Ascending aorta (tissue), 2 donors: ENCODE results near the gene ENOX1. TPM values are rescaled to one million over a fixed set of nuclear protein-coding genes. Genes with fewer than 3 reads are reported as not detected.
"Not testable (repeated sequence)": the region's sequence is repeated elsewhere in the genome, so short reads cannot be mapped to it uniquely, and the experiment has no call there.

Source experiments
- DNase-seq, 2 donors: peaks; one replicate each; pipeline ENCODE4 v3.0.0-alpha.2; 2019; ENCODE audit warnings: low spot score in 2 of 2
- H3K27ac ChIP-seq, 2 donors: fragments of 200-600 bp; sonication (generic); one replicate each; pipeline ENCODE4 v1.5.1; 2016 to 2017; ENCODE audit warnings: mild to moderate bottlenecking in 1 of 2
- H3K27me3 ChIP-seq: fragments of 200-600 bp; sonication (generic); one replicate; pipeline ENCODE4 v1.5.1; 2017
- H3K36me3 ChIP-seq, 2 donors: fragments of 200-600 bp; sonication (generic); one replicate each; pipeline ENCODE4 v1.5.1; 2016
- H3K4me1 ChIP-seq, 2 donors: fragments of 200-600 bp; sonication (generic); one replicate each; pipeline ENCODE4 v1.5.1; 2016 to 2017; ENCODE audit warnings: mild to moderate bottlenecking in 1 of 2
- H3K4me3 ChIP-seq, 2 donors: fragments of 200-600 bp; sonication (generic); one replicate each; pipeline ENCODE4 v1.5.1; 2016 to 2017; ENCODE audit warnings: mild to moderate bottlenecking in 1 of 2
- H3K9me3 ChIP-seq, 2 donors: fragments of 200-600 bp; sonication (generic); one replicate each; pipeline ENCODE4 v1.5.1; 2016
- CTCF ChIP-seq, 3 experiments: fragments of 200-600 bp in 2 of 3; fragments of 450-650 bp in 1 of 3; sonication (generic) in 2 of 3; IDR thresholded peaks; one replicate each; pipeline ENCODE4 v1.5.1; 2016 to 2019; ENCODE audit warnings: antibody characterized with exemption in 3 of 3, mild to moderate bottlenecking in 1 of 3, moderate library complexity in 1 of 3
- intact Hi-C: fragments of 100-400 bp; cut with DNase I; formaldehyde crosslinking; loops from one replicate; pipeline ENCODE4 v1.15.1; 2023
- total RNA-seq: library from RNA; depleted of rRNA; stranded (reverse); fragments of >200 nt; gene quantifications from one replicate; pipeline ENCODE4 v1.1.0, GENCODE V29; 2016

The ENOX1 gene
- total RNA-seq, 1 donor from 2014 or later = 0.21 TPM

- H3K27me3 ChIP-seq = no peaks in the 10 kb centered on the region
- TF ChIP-seq CTCF (IDR thresholded peaks at IDR 0.05) = no peak
- intact Hi-C loops = no loop called here
- DNase-seq = no peak
- no peaks in the 10 kb centered on the region for H3K9me3 ChIP-seq
- H3K4me1 ChIP-seq = peaks cover 0 to 2% of the 10 kb centered on the region in 2 donors
- no peak overlapping the region for H3K4me3 ChIP-seq
- no peaks in the 10 kb centered on the region for H3K36me3 ChIP-seq
- peak overlapping the region in 1 of 2 donors; percentile 52 for H3K27ac ChIP-seq
Observed at GRCh38 chr13:43357564-43357963, 429.2 kb downstream of the ENOX1 start.

GRCh38 chr13:43356567-43356966 lies 430.2 kb downstream of the ENOX1 start:
- Histone ChIP-seq H3K27ac (no peak overlapping the region), H3K9me3 (no peaks in the 10 kb centered on the region), H3K27me3 (no peaks in the 10 kb centered on the region), H3K36me3 (no peaks in the 10 kb centered on the region), H3K4me3 (no peak overlapping the region), H3K4me1 (no peaks in the 10 kb centered on the region)
- TF ChIP-seq CTCF (IDR thresholded peaks at IDR 0.05) = no peak
- intact Hi-C loops = no loop called here
- no peak for DNase-seq

GRCh38 chr13:43355774-43356173 lies 431.0 kb downstream of the ENOX1 start:
- Histone ChIP-seq H3K27me3 (no peaks in the 10 kb centered on the region), H3K9me3 (no peaks in the 10 kb centered on the region), H3K36me3 (no peaks in the 10 kb centered on the region), H3K4me1 (no peaks in the 10 kb centered on the region), H3K4me3 (no peak overlapping the region), H3K27ac (no peak overlapping the region)
- no peak for TF ChIP-seq CTCF (IDR thresholded peaks at IDR 0.05)
- DNase-seq = no peak
- intact Hi-C loops = no loop called here

- no peaks in the 10 kb centered on the region for H3K9me3 ChIP-seq
- intact Hi-C loops = no loop called here
- no peak for TF ChIP-seq CTCF (IDR thresholded peaks at IDR 0.05)
Observed at GRCh38 chr13:43354153-43354945, 432.4 kb downstream of the ENOX1 start.

GRCh38 chr13:43353631-43354030 lies 433.1 kb downstream of the ENOX1 start:
- intact Hi-C loops = no loop called here
- no peaks in the 10 kb centered on the region for H3K27me3 ChIP-seq
- DNase-seq = no peak
- no peaks in the 10 kb centered on the region for H3K9me3 ChIP-seq
- no peak for TF ChIP-seq CTCF (IDR thresholded peaks at IDR 0.05)
- H3K4me1 ChIP-seq = no peaks in the 10 kb centered on the region
- no peak overlapping the region for H3K4me3 ChIP-seq
- no peak overlapping the region for H3K27ac ChIP-seq
- H3K36me3 ChIP-seq = no peaks in the 10 kb centered on the region

More at GRCh38 chr13:43354153-43354945, 432.4 kb downstream of the ENOX1 start:
- no peak for DNase-seq
- no peak overlapping the region for H3K4me3 ChIP-seq
- H3K4me1 ChIP-seq = no peaks in the 10 kb centered on the region
- H3K27ac ChIP-seq = no peak overlapping the region
- H3K36me3 ChIP-seq = no peaks in the 10 kb centered on the region
- H3K27me3 ChIP-seq = no peaks in the 10 kb centered on the region

GRCh38 chr13:43351612-43352011 lies 435.2 kb downstream of the ENOX1 start:
- H3K4me3 ChIP-seq, intact Hi-C loops, H3K27ac ChIP-seq, H3K27me3 ChIP-seq, H3K36me3 ChIP-seq, H3K4me1 ChIP-seq, DNase-seq, H3K9me3 ChIP-seq: not testable (repeated sequence)
